HPDE6-E6E7 (cell line): ENCODE data around the gene ARHGAP8.
"Not testable (repeated sequence)": the region's sequence is repeated elsewhere in the genome, so short reads cannot be mapped to it uniquely, and the experiment has no call there.

Source experiments
- DNase-seq: peaks from one replicate; pipeline ENCODE4 v3.0.0; 2011; ENCODE audit warnings: missing footprints; ENCODE audit errors: extremely low spot score

ARHGAP8 gene

DNA sequence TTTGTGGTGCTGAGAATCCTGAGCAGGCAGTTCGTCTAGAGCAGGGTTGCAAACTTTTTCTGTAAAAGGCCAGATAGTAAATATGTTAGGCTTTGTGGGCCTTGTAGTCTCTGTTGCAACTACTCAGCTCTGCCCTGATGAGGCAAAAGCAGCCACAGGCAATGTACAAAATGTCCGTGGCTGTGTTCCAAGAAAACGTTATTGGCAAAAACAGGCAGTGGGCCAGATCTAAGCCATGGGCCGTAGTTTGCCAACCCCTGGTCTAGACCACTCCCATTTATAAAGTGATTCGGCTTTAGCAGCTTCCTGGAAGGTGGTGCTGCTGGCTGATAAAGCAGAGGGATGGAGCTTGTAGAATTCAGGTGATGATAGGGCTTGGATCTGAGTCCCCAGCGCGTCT, 106.4 kb downstream of the ARHGAP8 start:
- not testable (repeated sequence) for DNase-seq

DNA sequence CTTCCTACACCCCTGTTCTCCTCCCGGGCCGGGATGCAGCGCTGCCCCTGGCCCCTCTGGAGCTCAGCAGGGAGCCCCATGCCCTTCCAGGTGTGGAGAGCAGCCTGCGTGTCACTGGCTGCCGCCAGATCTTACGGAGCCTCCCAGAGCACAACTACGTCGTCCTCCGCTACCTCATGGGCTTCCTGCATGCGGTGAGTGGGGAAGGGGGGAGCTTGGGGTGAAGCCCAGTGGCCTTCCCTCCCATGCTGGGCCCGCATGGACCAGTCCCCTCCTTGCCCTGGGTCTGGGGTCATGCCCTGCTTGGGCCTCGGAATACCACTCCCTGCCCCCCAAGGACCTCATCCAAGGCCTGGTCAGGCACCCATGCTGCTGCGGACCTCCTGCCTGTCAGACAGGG, 107.3 kb downstream of the ARHGAP8 start:
- DNase-seq, result no peak

DNA sequence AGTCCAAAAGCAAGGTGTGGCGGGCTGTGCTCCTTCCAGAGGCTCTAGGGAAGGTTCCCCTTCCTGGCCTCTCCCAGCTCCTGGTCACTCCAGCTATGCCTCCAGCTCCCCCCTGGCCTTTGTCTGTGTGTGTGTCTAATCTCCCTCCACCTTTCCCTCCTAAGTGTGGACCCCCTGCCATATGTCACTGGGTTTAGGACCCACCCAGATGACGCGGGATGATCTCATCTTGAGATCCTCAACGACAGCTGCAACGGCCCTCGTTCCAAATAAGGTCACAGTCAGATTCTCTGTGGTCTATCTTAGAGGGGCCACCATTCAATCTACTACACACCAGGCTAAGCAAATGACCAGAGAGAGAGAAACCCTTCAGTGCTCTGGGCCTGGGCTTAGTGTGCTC, 107.9 kb downstream of the ARHGAP8 start:
- DNase-seq, result no peak

DNA sequence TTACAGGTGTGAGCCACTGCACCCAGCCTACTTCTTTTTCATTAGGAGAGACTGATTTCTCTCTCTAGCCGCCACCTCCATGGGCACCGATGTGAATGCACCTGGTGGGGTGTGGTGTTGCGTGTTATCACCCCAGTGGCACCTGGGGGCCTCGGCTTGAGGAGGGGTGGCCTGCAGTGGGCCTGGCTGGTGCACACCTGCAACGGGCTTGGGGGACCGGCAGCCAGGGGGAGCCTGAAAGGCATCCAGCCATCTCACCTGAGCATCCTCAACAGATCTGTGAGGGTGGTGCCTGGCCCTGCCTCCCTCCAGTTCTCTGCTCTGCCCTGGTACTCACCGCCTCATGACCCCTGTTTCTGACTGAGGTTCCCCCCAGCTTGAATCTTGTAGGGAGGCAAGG, 108.9 kb downstream of the ARHGAP8 start:
- no peak for DNase-seq

DNA sequence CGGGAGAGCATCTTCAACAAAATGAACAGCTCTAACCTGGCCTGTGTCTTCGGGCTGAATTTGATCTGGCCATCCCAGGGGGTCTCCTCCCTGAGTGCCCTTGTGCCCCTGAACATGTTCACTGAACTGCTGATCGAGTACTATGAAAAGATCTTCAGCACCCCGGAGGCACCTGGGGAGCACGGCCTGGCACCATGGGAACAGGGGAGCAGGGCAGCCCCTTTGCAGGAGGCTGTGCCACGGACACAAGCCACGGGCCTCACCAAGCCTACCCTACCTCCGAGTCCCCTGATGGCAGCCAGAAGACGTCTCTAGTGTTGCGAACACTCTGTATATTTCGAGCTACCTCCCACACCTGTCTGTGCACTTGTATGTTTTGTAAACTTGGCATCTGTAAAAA, 109.9 kb downstream of the ARHGAP8 start:
- DNase-seq, result no peak

DNA sequence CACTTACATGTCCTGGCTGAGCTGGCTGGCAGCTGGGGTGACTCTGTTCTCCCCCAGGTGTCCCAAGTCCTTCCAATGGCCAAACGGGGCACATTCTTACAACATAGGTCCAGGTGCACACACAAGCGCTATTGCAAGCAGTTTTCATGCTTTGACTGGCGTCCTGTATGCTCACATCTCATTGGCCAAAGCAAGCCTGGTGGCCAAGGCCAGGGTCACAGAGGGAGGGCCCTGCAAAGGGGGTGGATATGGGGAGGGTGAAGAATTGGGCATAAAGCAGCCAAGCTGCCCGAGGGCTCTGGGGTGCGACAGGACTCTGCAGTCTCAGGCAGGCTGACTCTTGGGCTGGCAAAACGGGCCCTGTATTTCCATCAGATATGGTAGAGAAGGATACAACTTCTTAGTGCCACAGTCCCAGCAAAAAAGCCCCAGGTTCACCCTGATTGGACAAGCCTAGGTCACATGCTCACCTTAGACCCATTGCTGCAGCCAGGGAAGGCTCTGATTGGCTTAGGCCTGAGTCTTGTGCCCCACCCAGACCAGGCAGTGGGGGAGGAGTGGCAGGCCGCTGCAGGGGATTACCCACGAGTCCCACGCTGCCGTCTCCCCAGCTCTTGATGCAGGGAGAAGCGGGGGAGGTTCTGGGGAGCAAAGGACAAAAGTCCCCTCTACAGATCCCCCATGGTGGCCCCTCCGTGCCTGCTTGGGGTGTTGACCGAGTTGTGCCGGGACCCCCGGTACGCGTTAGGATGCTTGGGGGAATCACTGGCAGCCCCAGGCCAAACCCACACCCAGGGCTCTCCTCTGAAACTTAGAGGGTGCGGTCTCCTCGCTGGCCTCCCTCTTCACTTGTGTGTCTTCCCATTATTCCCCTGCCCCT, 110.8 kb downstream of the ARHGAP8 start:
- no peak for DNase-seq

DNA sequence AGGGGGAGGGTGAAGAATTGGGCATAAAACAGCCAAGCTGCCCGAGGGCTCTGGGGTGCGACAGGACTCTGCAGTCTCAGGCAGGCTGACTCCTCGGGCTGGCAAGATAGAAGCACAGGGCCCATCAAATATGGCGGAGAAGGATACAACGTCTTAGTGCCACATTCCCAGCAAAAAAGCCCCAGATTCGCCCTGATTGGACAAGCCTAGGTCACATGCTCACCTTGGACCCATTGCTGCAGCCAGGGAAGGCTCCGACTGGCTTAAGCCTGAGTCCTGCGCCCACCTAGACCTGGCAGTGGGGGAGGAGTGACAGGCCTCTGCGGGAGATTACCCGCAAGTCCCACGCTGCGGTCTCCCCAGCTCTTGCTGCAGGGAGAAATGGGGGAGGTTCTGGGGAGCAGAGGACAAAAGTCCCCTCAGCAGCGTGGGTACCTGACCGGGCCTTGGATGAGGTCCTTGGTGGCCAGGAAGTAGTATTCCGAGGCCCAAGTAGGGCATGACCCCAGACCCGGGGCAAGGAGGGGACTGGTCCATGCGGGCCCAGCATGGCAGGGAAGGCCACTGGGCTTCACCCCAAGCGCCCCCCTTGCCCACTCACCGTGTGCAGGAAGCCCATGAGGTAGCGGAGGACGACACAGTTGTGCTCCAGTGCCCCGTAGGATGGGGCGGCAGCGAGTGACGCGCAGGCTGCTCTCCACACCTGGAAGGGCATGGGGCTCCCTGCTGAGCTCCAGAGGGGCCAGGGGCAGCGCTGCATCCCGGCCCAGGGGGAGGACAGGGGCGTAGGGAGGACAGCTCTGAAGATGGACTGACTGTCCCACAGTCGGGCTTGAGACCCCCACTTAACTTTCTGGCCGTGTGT, 113.0 kb downstream of the ARHGAP8 start:
- no peak for DNase-seq

DNA sequence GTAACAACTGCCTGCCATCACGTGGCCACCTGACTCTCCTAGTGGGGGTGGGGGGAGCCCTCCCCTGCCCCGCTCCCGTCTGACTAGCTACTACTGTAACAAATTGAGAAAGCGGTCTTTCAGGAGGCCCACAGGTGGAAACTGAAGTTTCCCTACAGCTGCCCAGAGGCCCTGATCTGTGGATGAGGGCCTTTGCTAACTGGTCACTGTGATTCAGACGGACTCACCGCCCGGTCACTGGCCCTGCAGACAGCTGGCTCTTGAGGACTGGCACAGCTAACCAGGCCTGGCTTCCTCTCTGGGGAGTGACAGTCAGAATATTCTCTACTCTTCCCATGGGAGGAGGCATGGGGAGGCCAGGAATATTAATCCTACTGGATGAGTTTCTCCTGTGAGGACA, 116.8 kb downstream of the ARHGAP8 start:
- no peak for DNase-seq

DNA sequence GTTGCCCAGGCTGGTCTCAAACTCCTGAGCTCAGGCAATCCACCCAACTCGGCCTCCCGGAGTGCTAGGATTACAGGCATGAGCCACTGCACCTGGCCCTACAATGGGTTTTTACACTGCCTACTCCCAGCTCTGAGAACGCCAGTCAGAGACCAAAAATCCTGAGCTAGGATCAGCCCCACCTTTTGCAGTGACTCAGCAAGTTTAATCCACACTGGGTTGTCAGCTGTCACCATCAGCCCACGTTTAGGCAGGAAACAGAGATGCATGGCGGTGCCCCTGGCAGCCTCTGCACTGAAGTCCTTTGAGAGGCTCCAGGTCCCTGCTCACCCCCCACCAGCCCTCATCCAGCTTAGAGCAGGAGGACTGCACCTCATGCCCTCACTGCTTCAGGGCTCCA, 117.6 kb downstream of the ARHGAP8 start:
- DNase-seq, result peak; percentile 41

DNA sequence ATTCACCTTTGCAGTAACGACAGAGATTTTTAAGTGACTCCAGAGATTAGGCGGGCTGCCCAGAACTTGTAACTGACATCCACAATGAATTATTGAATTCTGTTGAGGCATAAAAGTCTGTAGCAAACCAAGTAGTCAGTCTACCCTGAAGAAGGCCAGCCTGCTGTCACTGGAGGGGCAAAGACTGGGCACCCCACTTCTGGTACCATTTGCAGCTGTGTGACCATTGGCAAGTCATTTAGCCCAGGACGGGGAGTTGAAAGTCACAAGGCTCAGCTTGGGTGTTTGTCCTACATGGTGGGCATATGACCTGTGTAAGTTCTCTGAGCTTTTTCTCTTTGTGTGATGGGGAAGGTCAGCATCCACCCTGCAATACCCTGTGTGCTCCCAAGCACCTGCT, 119.4 kb downstream of the ARHGAP8 start:
- DNase-seq, result no peak

DNA sequence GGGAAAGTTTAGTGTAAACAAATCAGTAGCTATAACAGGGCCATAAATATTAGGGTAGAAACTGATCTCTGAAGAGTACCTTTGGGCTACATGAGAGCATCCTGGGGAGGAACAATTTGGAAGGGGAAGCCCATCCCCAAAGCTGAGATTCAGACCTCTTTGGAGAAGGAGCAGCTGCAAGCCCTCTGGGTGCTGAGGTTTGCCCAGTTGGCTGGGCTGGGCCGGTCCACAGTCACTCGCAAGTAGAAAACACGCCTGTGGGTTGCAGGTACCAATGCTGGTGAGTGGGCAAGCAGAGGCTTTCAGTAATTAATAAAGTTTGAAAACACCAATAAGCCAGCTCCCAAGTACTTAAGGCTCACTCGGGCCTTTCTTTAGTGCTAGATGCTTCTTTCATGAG, 124.5 kb downstream of the ARHGAP8 start:
- no peak for DNase-seq

DNA sequence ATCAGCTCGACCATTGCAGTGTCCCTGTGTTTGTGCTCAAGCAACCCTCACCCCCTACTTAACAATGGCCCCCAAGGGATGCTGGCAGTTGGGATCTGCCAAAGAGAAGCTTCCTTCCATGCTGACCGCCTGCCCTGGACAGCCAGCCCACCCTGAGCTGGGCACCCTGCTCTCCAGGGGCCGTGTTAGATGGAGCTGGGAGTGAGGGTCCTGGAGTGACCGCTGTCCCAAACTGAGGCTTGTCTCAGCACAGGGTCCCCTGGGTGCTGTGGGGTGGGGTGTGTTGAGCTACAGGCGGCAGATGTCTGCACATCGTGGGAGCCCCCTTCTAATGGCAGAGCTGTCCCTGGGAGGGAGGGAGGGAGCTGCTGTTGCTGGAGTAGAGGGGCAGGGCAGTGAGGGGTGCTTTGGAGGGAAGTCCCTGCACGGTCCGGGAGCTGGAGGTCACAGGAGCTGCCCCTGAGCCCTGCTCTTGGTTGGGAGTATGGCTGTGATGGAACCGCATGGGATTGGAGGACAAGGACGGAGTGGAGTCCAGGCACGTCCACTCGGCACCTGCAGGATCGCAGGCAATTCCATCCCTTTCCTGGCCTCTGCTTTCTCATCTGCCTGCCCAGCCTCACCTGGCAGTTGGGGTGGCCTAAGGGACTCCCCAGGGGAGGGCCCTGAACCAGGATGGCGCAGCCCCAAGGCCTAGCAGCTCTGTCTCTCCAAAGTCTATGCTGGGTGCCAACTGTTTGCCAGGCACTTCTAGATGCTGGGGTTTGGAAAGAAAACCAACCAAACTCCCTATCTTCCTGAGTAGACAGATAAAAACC, 126.3 kb downstream of the ARHGAP8 start:
- DNase-seq, result no peak

DNA sequence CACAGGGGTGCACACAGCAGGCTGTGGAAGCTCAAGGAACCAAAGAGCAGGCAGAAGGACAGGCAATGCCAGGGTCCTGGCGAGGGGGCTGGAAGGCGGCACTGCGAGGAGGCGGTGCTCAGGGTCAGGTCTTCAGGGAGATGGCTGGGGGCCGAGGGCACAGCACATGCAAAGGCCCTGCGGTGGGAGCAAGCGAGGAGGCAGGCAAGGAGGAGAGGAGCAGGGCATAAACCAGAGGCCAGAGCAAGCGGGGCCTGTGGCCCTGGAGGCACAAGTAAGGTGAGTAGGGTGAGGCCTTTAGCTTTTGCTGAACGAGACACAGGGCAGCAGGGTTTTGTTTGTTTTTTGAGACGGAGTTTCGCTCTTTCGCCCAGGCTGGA, 126.9 kb downstream of the ARHGAP8 start:
- DNase-seq, result no peak

DNA sequence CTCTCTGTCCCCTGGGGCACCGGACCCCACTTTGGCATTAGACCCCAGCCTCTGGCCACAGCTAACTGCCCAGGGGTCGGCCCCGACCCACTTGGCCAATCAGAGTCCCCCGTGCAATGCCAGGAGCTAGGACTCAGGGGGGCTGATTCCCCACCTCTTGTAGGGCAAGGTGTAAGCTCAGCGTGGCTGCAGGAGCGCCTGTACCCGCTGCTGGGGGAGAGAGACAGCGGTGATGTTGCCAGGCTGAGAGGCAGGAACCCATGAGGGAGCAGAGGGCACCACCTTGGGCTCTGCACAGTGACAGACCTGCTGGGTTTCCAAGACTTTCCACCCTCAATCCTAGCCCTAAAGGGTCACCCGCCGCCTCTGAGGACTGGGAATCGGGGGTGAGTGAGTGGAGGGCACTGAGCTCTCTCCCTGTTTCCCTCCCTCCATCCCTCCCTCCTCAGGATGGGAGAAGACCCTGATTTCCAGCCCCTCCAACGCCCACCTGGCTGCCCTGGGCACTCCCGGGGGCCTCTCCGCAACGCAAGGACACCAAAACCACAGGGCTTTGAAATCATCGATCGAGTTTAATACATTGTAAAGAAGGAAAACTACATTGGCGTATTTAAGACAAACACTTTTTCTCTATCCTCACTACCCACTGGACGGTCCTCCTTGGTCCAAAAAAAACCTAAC, 128.4 kb downstream of the ARHGAP8 start:
- no peak for DNase-seq

DNA sequence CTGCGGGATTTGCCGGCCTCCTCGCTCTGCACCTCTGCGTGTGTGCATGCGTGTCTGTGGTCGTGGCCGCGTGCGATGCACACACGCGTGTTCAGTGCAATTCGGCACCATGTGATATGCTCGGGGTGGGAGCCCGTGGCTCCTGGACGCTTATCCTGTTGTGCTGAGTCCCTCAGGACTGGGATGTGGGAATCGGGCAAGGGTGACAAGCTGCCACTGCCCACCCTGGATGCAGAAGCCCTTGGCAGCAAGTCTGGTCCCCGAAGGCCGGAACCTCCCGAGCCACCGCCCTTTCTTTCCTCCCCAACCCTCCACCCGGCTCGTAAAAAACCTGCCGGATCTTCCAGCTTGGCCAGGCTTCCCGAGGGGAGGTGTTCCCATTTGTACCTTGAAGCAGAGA, 129.2 kb downstream of the ARHGAP8 start:
- no peak for DNase-seq

DNA sequence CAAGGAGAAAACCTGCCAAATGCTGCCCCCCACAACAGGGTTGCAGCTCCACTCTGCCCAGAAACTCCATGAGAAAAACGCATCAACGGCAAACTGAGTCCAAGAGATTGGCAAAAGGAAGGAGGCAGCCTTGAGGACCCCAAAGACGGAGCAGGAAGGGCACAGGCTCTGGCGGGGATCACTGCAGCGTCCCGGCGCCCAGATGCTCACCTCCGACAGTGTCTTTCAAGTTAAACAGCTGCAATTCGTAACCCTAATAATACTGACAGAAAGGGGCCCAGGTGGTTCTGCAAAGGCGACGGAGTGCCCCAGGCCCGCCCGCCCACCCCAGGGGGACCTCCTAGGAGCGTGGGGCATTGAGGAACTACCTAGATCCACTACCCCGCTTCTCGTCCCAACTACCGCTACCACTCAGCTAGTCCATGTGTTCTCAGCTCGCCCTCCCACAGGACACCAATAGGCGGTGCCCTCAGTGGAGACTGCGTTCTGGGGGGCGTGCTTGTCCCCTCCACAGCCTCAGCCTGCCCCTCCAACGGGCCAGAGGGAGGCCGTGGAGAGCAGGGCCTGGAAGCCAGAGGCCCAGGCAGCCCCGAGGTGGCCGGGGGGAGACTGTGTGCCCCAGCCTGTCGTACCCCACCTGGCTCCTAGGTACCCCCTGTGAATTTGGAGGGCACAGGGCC, 130.0 kb downstream of the ARHGAP8 start:
- no peak for DNase-seq

DNA sequence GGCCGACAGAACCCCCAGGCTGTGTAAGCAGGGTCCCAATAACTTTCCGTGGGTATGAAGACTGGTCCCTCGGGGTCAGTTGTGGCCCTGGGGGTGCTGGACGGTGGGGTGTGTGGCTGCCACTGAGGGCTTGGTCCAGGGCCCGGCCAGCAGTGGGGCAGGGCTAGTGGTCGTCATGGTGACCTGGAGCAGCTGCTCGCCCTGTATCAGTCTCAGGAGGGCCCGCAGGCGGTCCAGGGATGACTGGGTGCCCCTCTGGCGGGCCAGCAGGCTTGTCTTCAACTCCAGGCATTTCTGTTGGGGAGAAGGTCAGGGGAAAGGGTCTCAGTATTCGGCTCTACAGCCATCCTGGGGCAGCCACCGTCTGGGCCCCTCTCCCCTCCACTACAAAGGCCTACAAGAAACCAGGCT, 130.6 kb downstream of the ARHGAP8 start:
- no peak for DNase-seq

DNA sequence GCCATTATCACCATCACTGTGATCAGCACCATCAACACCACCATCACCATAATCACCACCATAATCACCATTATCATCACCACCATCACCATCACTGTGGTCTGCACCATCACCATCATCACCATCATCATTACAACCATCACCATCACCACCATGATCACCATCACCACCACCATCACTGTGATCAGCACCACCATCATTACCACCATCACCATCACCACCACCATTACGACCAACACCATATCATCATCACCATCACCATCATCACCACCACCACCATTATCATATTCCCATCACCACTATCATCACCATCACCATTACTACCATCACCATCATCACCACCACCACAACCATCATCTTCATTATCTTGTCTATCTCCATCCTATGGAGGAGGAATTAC, 132.2 kb downstream of the ARHGAP8 start:
- no peak for DNase-seq

DNA sequence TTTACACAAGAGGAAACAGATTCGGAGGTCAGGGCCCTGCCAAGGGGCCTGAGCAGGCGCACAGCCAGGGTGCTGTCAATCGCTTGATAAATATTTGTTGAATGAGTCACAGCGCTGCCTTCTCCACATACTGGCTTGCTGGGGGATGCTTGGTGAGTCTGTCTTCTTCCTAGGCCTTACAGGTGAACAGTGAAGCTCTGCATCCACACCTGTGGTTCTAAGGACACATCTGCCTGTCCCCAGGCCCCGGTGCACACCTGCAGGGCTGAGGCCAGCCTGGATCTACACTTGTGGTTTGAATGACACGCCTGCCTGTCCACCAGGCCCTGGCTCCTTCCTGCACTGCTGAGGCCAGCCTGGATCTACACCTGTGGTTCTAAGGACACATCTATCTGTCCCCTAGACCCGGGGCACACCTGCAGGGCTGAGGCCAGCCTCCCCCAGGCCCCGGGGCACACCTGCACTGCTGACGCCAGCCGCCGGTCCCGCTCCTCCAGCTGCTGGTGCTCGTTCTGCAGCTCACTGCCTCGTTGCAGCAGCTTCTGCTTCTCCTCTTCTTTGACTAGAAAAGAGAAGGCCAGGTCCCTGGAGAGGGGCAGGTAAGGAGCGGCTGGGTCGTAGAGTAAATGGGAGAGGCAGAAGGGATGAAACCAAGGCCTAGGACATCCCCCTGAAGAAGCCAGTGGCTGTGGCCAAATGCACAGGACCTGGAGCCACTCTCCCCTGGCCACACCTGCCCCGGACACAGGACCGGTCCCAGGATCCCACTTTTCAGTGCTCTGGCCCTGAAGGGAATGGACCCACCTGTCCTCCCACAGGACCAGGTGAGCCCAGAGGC, 132.8 kb downstream of the ARHGAP8 start:
- DNase-seq, result no peak

DNA sequence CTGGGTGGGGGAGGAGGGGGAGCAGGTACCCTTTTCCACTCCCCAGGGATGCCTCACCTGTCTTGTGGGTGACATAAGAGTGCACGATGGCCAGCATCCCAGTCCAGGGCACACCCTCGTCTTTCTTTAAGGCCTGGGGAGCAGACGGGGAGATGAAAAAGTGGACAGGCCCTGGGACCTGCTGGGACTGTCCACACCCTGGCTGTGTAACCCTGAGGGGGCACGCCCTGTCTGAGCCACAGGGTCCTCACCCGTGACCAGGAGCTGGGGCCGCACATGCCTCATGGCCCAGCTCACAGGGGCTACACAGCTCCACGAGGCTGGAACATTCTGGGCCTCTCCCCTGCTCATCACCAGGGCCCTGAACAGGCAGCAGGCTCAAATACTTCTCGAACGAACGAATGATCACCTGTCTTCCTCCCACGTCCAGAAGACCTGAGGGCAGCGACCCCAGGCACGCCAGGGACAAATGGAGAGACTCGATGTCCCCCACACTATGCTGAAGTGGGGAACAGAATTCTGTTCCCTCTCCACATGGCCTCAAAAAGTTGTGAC, 133.5 kb downstream of the ARHGAP8 start:
- DNase-seq, result no peak
